Measurements from ENCODE around the gene RPL22.

GRCh38 chr1:6152882-6153281 is 46.5 kb downstream of the RPL22 start:
- TF ChIP-seq CTCF (IDR thresholded peaks at IDR 0.05; ENCODE audit: low read length) (no peak), EZH2phosphoT487 (IDR thresholded peaks at IDR 0.05; ENCODE audit: low read length) (no peak), EZH2 (optimal IDR thresholded peaks at IDR 0.05; ENCODE audit: low read depth, low read length) (no peak)

Data from MM.1S (cell line).